IMR-90 (cell line): ENCODE results near the gene ACSL6. TPM values are rescaled to one million over a fixed set of nuclear protein-coding genes. Genes with fewer than 3 reads are reported as not detected.

ENCODE experiments used
- ATAC-seq: fragments of 200-7000 bp; cut with Tn5 transposase; 2 replicates; pipeline ENCODE4 v1.9.1; 2020; ENCODE audit warnings: low read depth, mild to moderate bottlenecking, moderate library complexity
- BruUV-seq: library from RNA; stranded (reverse); fragments of 400-500 nt; replicated peaks from 2 replicates; lab custom pipeline; 2021; lab: Mats Ljungman, UMichigan
- CTCF ChIA-PET: fragments of 300-600 bp; formaldehyde crosslinking; extraction: SDS; loops from one replicate; lab custom pipeline; 2021; ENCODE audit warnings: antibody characterized with exemption; lab: Yijun Ruan, JAX
- POLR2A ChIA-PET: fragments of 300-600 bp; sonication (Branson Sonifier 250); formaldehyde crosslinking; loops from one replicate; lab custom pipeline; 2022; ENCODE audit warnings: antibody characterized with exemption; ENCODE audit not compliant: unreplicated experiment; lab: Charles Lee
- DNase-seq: peaks from one replicate; pipeline ENCODE4 v3.0.0; 2013
- H2AFZ ChIP-seq: replicated peaks from 2 replicates; pipeline ENCODE3; 2013; ENCODE audit warnings: low read length, mild to moderate bottlenecking; ENCODE audit not compliant: poor library complexity
- H2AK5ac ChIP-seq: 2 replicates; pipeline ENCODE4 v1.6.1; 2013; ENCODE audit warnings: low read depth, low read length, inconsistent platforms
- H2AK9ac ChIP-seq: replicated peaks from 2 replicates; pipeline ENCODE3; 2013; ENCODE audit warnings: mild to moderate bottlenecking, low read depth, low read length, moderate library complexity; ENCODE audit not compliant: poor library complexity
- H2BK120ac ChIP-seq: 2 replicates; pipeline ENCODE4 v1.6.1; 2013; ENCODE audit warnings: low read depth, low read length, inconsistent platforms
- H2BK15ac ChIP-seq: 3 replicates; pipeline ENCODE4 v1.6.1; 2013; ENCODE audit warnings: low read depth, low read length, inconsistent platforms
- H2BK20ac ChIP-seq: 2 replicates; pipeline ENCODE4 v1.6.1; 2013; ENCODE audit warnings: low read depth, mild to moderate bottlenecking, inconsistent platforms, low read length, moderate library complexity
- H2BK5ac ChIP-seq: 2 replicates; pipeline ENCODE4 v1.6.1; 2013; ENCODE audit warnings: mild to moderate bottlenecking, low read depth, low read length, inconsistent platforms; ENCODE audit not compliant: poor library complexity, severe bottlenecking
- H3K14ac ChIP-seq: replicated peaks from 2 replicates; pipeline ENCODE4 v1.6.1; 2013; ENCODE audit warnings: low read depth, low read length, inconsistent platforms
- H3K18ac ChIP-seq: 2 replicates; pipeline ENCODE4 v1.6.1; 2013; ENCODE audit warnings: low read depth, low read length, control low read depth
- H3K23ac ChIP-seq: 2 replicates; pipeline ENCODE4 v1.6.1; 2013; ENCODE audit warnings: low read depth, low read length, inconsistent platforms
- H3K27ac ChIP-seq: 2 replicates; pipeline ENCODE4 v1.5.1; 2013; ENCODE audit warnings: mild to moderate bottlenecking, control low read depth, low read length; ENCODE audit not compliant: insufficient read depth
- H3K27me3 ChIP-seq: 2 replicates; pipeline ENCODE4 v1.6.1; 2013; ENCODE audit warnings: low read length; ENCODE audit not compliant: control insufficient read depth, insufficient read depth
- H3K36me3 ChIP-seq: 2 replicates; pipeline ENCODE4 v1.6.1; 2013; ENCODE audit warnings: low read length, mixed read lengths; ENCODE audit not compliant: control insufficient read depth, insufficient read depth
- H3K4ac ChIP-seq: 2 replicates; pipeline ENCODE4 v1.6.1; 2013; ENCODE audit warnings: low read depth, low read length, inconsistent platforms
- H3K4me1 ChIP-seq: 2 replicates; pipeline ENCODE4 v1.6.1; 2013; ENCODE audit warnings: low read length, mixed read lengths; ENCODE audit not compliant: control insufficient read depth, insufficient read depth
- H3K4me2 ChIP-seq: 2 replicates; pipeline ENCODE4 v1.6.1; 2013; ENCODE audit warnings: low read depth, mild to moderate bottlenecking, control low read depth, low read length, moderate library complexity
- H3K4me3 ChIP-seq: 2 replicates; pipeline ENCODE4 v1.5.1; 2013; ENCODE audit warnings: low read depth, mild to moderate bottlenecking, control low read depth, low read length, moderate library complexity; ENCODE audit not compliant: insufficient read depth
- H3K56ac ChIP-seq: 2 replicates; pipeline ENCODE4 v1.6.1; 2013; ENCODE audit warnings: low read length, inconsistent platforms; ENCODE audit not compliant: insufficient read depth; ENCODE audit errors: extremely low read depth
- H3K79me1 ChIP-seq, 2 experiments: 2 replicates each; pipeline ENCODE4 v1.6.1; 2013; ENCODE audit warnings: low read length in 2 of 2, inconsistent platforms in 1 of 2, low read depth in 1 of 2
- H3K9ac ChIP-seq: 2 replicates; pipeline ENCODE4 v1.6.1; 2013; ENCODE audit warnings: low read depth, low read length, control low read depth
- H3K9me1 ChIP-seq: 2 replicates; pipeline ENCODE4 v1.6.1; 2013; ENCODE audit warnings: low read length, inconsistent platforms; ENCODE audit not compliant: insufficient read depth
- H3K9me3 ChIP-seq: 2 replicates; pipeline ENCODE4 v1.6.1; 2013; ENCODE audit warnings: low read length; ENCODE audit not compliant: control insufficient read depth, insufficient read depth
- H4K20me1 ChIP-seq: 2 replicates; pipeline ENCODE4 v1.6.1; 2013; ENCODE audit warnings: low read length, inconsistent platforms; ENCODE audit not compliant: insufficient read depth
- H4K5ac ChIP-seq: 2 replicates; pipeline ENCODE4 v1.6.1; 2013; ENCODE audit warnings: mild to moderate bottlenecking, low read depth, low read length, control low read depth
- H4K8ac ChIP-seq, 2 experiments: 2 replicates each; pipeline ENCODE4 v1.6.1; 2013; ENCODE audit warnings: low read depth in 2 of 2, low read length in 2 of 2, control low read depth in 1 of 2, inconsistent platforms in 1 of 2
- H4K91ac ChIP-seq: 2 replicates; pipeline ENCODE4 v1.6.1; 2013; ENCODE audit warnings: low read depth, low read length, inconsistent platforms; ENCODE audit not compliant: insufficient read depth
- BHLHE40 ChIP-seq: fragments of 150-350 bp; IDR thresholded peaks from 2 replicates; pipeline ENCODE4 v1.6.1; 2016; ENCODE audit warnings: mild to moderate bottlenecking, low read depth, low read length
- CEBPB ChIP-seq: IDR thresholded peaks from 2 replicates; pipeline ENCODE4 v1.6.1; 2012; ENCODE audit warnings: low read depth, low read length, improper control_type of control experiment
- CHD1 ChIP-seq: IDR thresholded peaks from 2 replicates; pipeline ENCODE4 v1.6.1; 2012; ENCODE audit warnings: low read depth, low read length, improper control_type of control experiment
- CTCF ChIP-seq: conservative IDR thresholded peaks from 2 replicates; pipeline ENCODE4 v1.5.1; 2012; ENCODE audit warnings: mild to moderate bottlenecking, low read depth, low read length, improper control_type of control experiment
- ELK1 ChIP-seq: fragments of 150-350 bp; IDR thresholded peaks from 2 replicates; pipeline ENCODE4 v1.6.1; 2016; ENCODE audit warnings: low read depth, mild to moderate bottlenecking, low read length, moderate library complexity, borderline replicate concordance
- FOS ChIP-seq: fragments of 150-350 bp; IDR thresholded peaks from 2 replicates; pipeline ENCODE4 v1.6.1; 2016; ENCODE audit warnings: low read depth, low read length
- MAFK ChIP-seq: IDR thresholded peaks from 2 replicates; pipeline ENCODE4 v1.6.1; 2012; ENCODE audit warnings: low read depth, low read length, improper control_type of control experiment
- MAZ ChIP-seq: IDR thresholded peaks from 2 replicates; pipeline ENCODE4 v1.6.1; 2012; ENCODE audit warnings: low read depth, mild to moderate bottlenecking, low read length, improper control_type of control experiment, moderate library complexity, borderline replicate concordance
- MXI1 ChIP-seq: IDR thresholded peaks from 2 replicates; pipeline ENCODE4 v1.6.1; 2012; ENCODE audit warnings: low read depth, mild to moderate bottlenecking, low read length, moderate library complexity, borderline replicate concordance
- NFE2L2 ChIP-seq: fragments of 150-350 bp; IDR thresholded peaks from 2 replicates; pipeline ENCODE4 v1.6.1; 2016; ENCODE audit warnings: low read depth, mild to moderate bottlenecking, low read length
- RAD21 ChIP-seq: IDR thresholded peaks from 2 replicates; pipeline ENCODE4 v1.6.1; 2012; ENCODE audit warnings: low read length, improper control_type of control experiment
- RFX5 ChIP-seq: IDR thresholded peaks from 2 replicates; pipeline ENCODE4 v1.8.0; 2012; ENCODE audit warnings: low read depth, mild to moderate bottlenecking, low read length, moderate library complexity
- SMC3 ChIP-seq: fragments of 150-350 bp; IDR thresholded peaks from 2 replicates; pipeline ENCODE4 v1.6.1; 2016; ENCODE audit warnings: low read depth, mild to moderate bottlenecking, antibody characterized with exemption, low read length, moderate library complexity
- USF2 ChIP-seq: fragments of 150-350 bp; IDR thresholded peaks from 2 replicates; pipeline ENCODE4 v1.6.1; 2017; ENCODE audit warnings: mild to moderate bottlenecking, antibody characterized with exemption, low read length, low read depth
- WGBS, 2 experiments: methylation state at CpG; one replicate each; pipeline versions ENCODE4 v1.1.5 to v1.1.7; 2013; ENCODE audit warnings: missing lambda C conversion rate in 2 of 2; ENCODE audit not compliant: insufficient read length in 1 of 2; ENCODE audit errors: extremely low coverage in 2 of 2; 5-methylcytosine and 5-hydroxymethylcytosine counted together
- dilution Hi-C: fragments of 300-500 bp; cut with HindIII; formaldehyde crosslinking; loops from one replicate; pipeline ENCODE4 v1.14.3; 2018; ENCODE audit warnings: low sequenced_read_pairs; ENCODE audit not compliant: unreplicated experiment
- in situ Hi-C: fragments of 300-500 bp; cut with MboI; formaldehyde crosslinking; loops from 3 replicates; pipeline ENCODE4 v1.14.3; 2019; ENCODE audit warnings: low sequenced_read_pairs, inconsistent platforms, mixed read lengths
- intact Hi-C: fragments of 100-400 bp; cut with micrococcal nuclease; formaldehyde crosslinking; loops from 2 replicates; pipeline ENCODE4 v1.10.0; 2022
- polyA plus RNA-seq, 3 experiments: library from polyadenylated mRNA; depleted of rRNA; stranded (reverse); fragments of >200 nt; gene quantifications; 2 replicates each; pipeline ENCODE4 v1.2.3, GENCODE V29; 2012; ENCODE audit warnings: low replicate concordance in 1 of 3
- total RNA-seq: library from RNA; depleted of rRNA; stranded (reverse); fragments of >200 nt; gene quantifications from 2 replicates; pipeline ENCODE4 v1.2.3, GENCODE V29; 2012

The ACSL6 gene
- total and polyA plus RNA-seq, 2 of the 4 experiments (the other 2 are of a cell fraction) = not detected

DNA sequence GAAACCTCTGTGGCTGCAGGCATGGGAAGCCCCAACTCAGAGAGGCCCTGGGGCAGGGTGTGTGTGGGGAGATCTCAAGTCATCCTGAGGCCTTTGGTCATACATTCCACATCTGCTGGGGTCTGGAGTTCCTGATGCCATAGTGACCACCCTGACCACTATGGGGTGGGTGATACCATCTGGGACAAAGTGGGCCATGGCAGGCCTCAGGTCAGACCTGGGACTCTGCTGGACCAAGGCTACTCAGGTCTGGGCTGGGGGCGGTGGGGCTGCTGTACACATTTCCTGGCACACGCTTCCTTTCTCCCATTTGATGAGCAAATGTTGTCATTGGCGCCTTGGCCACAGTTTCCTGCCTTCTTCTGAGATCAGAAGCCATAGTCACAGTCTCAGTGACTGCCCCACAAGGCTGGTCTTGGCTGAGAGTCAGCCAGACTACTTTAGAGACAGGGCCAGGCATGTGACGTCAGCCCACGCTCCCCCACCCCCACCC lies 15.1 kb upstream of the ACSL6 start:
- POLR2A ChIA-PET = no interaction called here
- no peaks in the 10 kb centered on the region for H3K4me1 ChIP-seq
- CTCF ChIA-PET = no interaction called here
- H3K27me3 ChIP-seq = peaks cover 11% of the 10 kb centered on the region
- no peak for DNase-seq
- H3K9me3 ChIP-seq = no peaks in the 10 kb centered on the region
- no TSS peak for BruUV-seq
- no peaks in the 10 kb centered on the region for H3K9me1 ChIP-seq
- H4K5ac ChIP-seq = no peak overlapping the region
- H2BK15ac ChIP-seq = no peak overlapping the region
- no peak overlapping the region for H3K4ac ChIP-seq
- no peak overlapping the region for H2BK120ac ChIP-seq
- no peak overlapping the region for H3K4me3 ChIP-seq
- H3K36me3 ChIP-seq = no peaks in the 10 kb centered on the region
- no peak overlapping the region for H3K4me2 ChIP-seq
- no peak overlapping the region for H2AK9ac ChIP-seq
- WGBS, 2 experiments = no CpG with 5 or more reads among the region's 5 CpGs
- H3K27ac ChIP-seq = no peak overlapping the region
- no peak overlapping the region for H3K18ac ChIP-seq
- H2AK5ac ChIP-seq = no peak overlapping the region
- in situ Hi-C loops (no loop called here), intact Hi-C loops (no loop called here), dilution Hi-C loops (no loop called here)
- no peak overlapping the region for H4K8ac ChIP-seq
- no peak overlapping the region for H3K56ac ChIP-seq
- TF ChIP-seq SMC3 (no peak), BHLHE40 (no peak), USF2 (no peak), CHD1 (no peak), CEBPB (no peak), MAFK (no peak), RAD21 (no peak), RFX5 (no peak), MXI1 (no peak), NFE2L2 (no peak), CTCF (no peak), ELK1 (no peak), MAZ (no peak), FOS (no peak)
- H4K20me1 ChIP-seq = no peaks in the 10 kb centered on the region
- H4K91ac ChIP-seq = no peak overlapping the region
- no peak overlapping the region for H2AFZ ChIP-seq
- no peak for ATAC-seq
- H2BK5ac ChIP-seq = no peak overlapping the region
- no peak overlapping the region for H3K9ac ChIP-seq
- H3K79me1 ChIP-seq = no peaks in the 10 kb centered on the region
- H2BK20ac ChIP-seq = no peak overlapping the region
- no peak overlapping the region for H3K23ac ChIP-seq
- no peak overlapping the region for H3K14ac ChIP-seq
